Keratinocyte (primary cell): ENCODE measurements around the gene C7orf25.

Source experiments
- EZH2 ChIP-seq: IDR thresholded peaks from one replicate; pipeline ENCODE4 v1.6.1; 2012; ENCODE audit warnings: inconsistent platforms, mild to moderate bottlenecking, low read length, moderate library complexity
- TF ChIP-seq, protein P1 (sequence below), 3 experiments: IDR thresholded peaks in 1 of 3; conservative IDR thresholded peaks in 1 of 3; optimal IDR thresholded peaks in 1 of 3; 2 replicates in 2 of 3; 3 replicates in 1 of 3; pipeline versions ENCODE3 to v1.5.1; 2011; ENCODE audit warnings: low read length in 3 of 3, mild to moderate bottlenecking in 3 of 3, moderate library complexity in 2 of 3, control low read depth in 1 of 3, inconsistent platforms in 1 of 3; ENCODE audit not compliant: insufficient read depth in 2 of 3; ENCODE audit errors: extremely low read depth in 1 of 3

DNA sequence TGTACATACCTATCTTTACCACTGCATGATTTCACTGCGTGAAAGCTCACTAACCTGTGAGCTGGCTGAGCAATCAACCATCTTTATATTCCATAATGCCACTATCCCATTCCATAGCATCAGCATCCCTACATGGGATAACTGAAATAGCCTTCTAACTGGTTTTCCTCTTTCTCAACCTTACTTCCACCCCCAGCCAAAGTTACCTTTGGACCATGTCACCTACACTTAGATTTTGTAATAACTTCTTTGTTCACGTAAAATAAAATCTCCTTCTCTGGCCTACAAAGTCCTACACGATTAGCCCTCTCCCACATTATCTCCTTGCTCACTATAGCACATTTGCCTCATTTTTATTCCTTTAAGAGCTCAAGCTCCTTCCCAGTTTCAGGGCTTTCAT, 17.6 kb upstream of the C7orf25 start:
- TF ChIP-seq, protein P1, sequence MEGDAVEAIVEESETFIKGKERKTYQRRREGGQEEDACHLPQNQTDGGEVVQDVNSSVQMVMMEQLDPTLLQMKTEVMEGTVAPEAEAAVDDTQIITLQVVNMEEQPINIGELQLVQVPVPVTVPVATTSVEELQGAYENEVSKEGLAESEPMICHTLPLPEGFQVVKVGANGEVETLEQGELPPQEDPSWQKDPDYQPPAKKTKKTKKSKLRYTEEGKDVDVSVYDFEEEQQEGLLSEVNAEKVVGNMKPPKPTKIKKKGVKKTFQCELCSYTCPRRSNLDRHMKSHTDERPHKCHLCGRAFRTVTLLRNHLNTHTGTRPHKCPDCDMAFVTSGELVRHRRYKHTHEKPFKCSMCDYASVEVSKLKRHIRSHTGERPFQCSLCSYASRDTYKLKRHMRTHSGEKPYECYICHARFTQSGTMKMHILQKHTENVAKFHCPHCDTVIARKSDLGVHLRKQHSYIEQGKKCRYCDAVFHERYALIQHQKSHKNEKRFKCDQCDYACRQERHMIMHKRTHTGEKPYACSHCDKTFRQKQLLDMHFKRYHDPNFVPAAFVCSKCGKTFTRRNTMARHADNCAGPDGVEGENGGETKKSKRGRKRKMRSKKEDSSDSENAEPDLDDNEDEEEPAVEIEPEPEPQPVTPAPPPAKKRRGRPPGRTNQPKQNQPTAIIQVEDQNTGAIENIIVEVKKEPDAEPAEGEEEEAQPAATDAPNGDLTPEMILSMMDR (optimal IDR thresholded peaks at IDR 0.05 in 1 of 3, IDR thresholded peaks at IDR 0.05 in 1 of 3, conservative IDR thresholded peaks at IDR 0.05 in 1 of 3; ENCODE audit: extremely low read depth in 1 of 3, insufficient read depth in 2 of 3, low read length in 3 of 3): no peak
- TF ChIP-seq EZH2: no peak
